Liver (tissue), 9 donors: ENCODE data around the gene ERVW-1. TPM values are rescaled to one million over a fixed set of nuclear protein-coding genes. Genes with fewer than 3 reads are reported as not detected.

Experiments used
- DNase-seq: peaks from one replicate; pipeline ENCODE4 v3.0.0-alpha.2; 2017; ENCODE audit warnings: low spot score
- H3K27ac ChIP-seq, 2 donors: one replicate each; pipeline ENCODE4 v1.7.0; 2013; ENCODE audit warnings: inconsistent platforms in 2 of 2, low read length in 2 of 2, control low read depth in 1 of 2, low read depth in 1 of 2, mild to moderate bottlenecking in 1 of 2
- H3K27me3 ChIP-seq, 4 donors: one replicate each; pipeline versions ENCODE4 v1.6.1 to v1.7.0; 2013; ENCODE audit warnings: low read length in 3 of 4, inconsistent platforms in 1 of 4, mild to moderate bottlenecking in 1 of 4, moderate library complexity in 1 of 4; ENCODE audit not compliant: control insufficient read depth in 4 of 4, insufficient read depth in 4 of 4
- H3K36me3 ChIP-seq, 4 donors: one replicate each; pipeline versions ENCODE4 v1.6.1 to v1.7.0; 2013; ENCODE audit warnings: low read length in 3 of 4, mild to moderate bottlenecking in 3 of 4, low read depth in 1 of 4, moderate library complexity in 1 of 4; ENCODE audit not compliant: control insufficient read depth in 4 of 4, insufficient read depth in 3 of 4
- H3K4me1 ChIP-seq, 4 donors: one replicate each; pipeline versions ENCODE4 v1.6.1 to v1.7.0; 2013; ENCODE audit warnings: low read length in 3 of 4, mild to moderate bottlenecking in 3 of 4, moderate library complexity in 1 of 4; ENCODE audit not compliant: control insufficient read depth in 4 of 4, insufficient read depth in 4 of 4
- H3K4me3 ChIP-seq, 3 donors: one replicate each; pipeline versions ENCODE4 v1.6.1 to v1.7.0; 2013; ENCODE audit warnings: low read length in 3 of 3, control low read depth in 1 of 3, low read depth in 1 of 3, mild to moderate bottlenecking in 1 of 3
- H3K9ac ChIP-seq, 2 donors: one replicate each; pipeline ENCODE4 v1.7.0; 2013; ENCODE audit warnings: low read length in 2 of 2, mild to moderate bottlenecking in 2 of 2, moderate library complexity in 2 of 2, control low read depth in 1 of 2, low read depth in 1 of 2
- H3K9me3 ChIP-seq, 4 donors: one replicate each; pipeline versions ENCODE4 v1.6.1 to v1.7.0; 2013; ENCODE audit warnings: low read length in 3 of 4; ENCODE audit not compliant: control insufficient read depth in 4 of 4
- ATF3 ChIP-seq: IDR thresholded peaks from 2 replicates; pipeline ENCODE4 v1.6.1; 2016; ENCODE audit warnings: antibody characterized with exemption
- HNF4A ChIP-seq, 2 donors: conservative IDR thresholded peaks; 2 replicates each; pipeline ENCODE4 v1.6.1; 2016; ENCODE audit warnings: antibody characterized with exemption in 2 of 2, mild to moderate bottlenecking in 2 of 2
- JUND ChIP-seq, 2 donors: IDR thresholded peaks; 2 replicates each; pipeline ENCODE4 v1.6.1; 2016; ENCODE audit warnings: antibody characterized with exemption in 2 of 2
- MAX ChIP-seq: IDR thresholded peaks from 2 replicates; pipeline ENCODE4 v1.6.1; 2016; ENCODE audit warnings: antibody characterized with exemption
- NR2F2 ChIP-seq: IDR thresholded peaks from 2 replicates; pipeline ENCODE4 v1.6.1; 2016; ENCODE audit warnings: antibody characterized with exemption
- REST ChIP-seq: IDR thresholded peaks from 2 replicates; pipeline ENCODE4 v1.6.1; 2016; ENCODE audit warnings: antibody characterized with exemption, mild to moderate bottlenecking
- RXRA ChIP-seq, 2 donors: IDR thresholded peaks; 2 replicates each; pipeline ENCODE4 v1.6.1; 2017 to 2018; ENCODE audit warnings: antibody characterized with exemption in 2 of 2, mild to moderate bottlenecking in 1 of 2
- SP1 ChIP-seq: IDR thresholded peaks from 2 replicates; pipeline ENCODE4 v1.6.1; 2018; ENCODE audit warnings: antibody characterized with exemption, mild to moderate bottlenecking
- TAF1 ChIP-seq: conservative IDR thresholded peaks from 2 replicates; pipeline ENCODE4 v1.6.1; 2016; ENCODE audit warnings: antibody characterized with exemption, mild to moderate bottlenecking
- WGBS: extraction: QIAGEN DNeasy Blood & Tissue Kit; methylation state at CpG from one replicate; pipeline ENCODE4 v1.1.7; 2013; 5-methylcytosine and 5-hydroxymethylcytosine counted together
- polyA plus RNA-seq, 2 donors: library from polyadenylated mRNA; stranded (reverse) in 1 of 2; unstranded in 1 of 2; fragments of 200-250 nt in 1 of 2; fragments of >200 nt in 1 of 2; fragmentation: Nextera tagmentation in 1 of 2; extraction: Ambion mirVana in 1 of 2; gene quantifications; one replicate each; pipeline versions ENCODE4 v1.2.1 to v1.2.3, GENCODE V29; 2013 to 2015
- total RNA-seq, 2 donors: library from RNA; depleted of rRNA; stranded (reverse); fragments of >200 nt; gene quantifications; one replicate each; pipeline ENCODE4 v1.2.3, GENCODE V29; 2014
- TF ChIP-seq, protein P1 (sequence below): IDR thresholded peaks from 2 replicates; pipeline ENCODE4 v1.6.1; 2016; ENCODE audit warnings: antibody characterized with exemption
- TF ChIP-seq, protein P2 (sequence below): fragments of 150-350 bp; IDR thresholded peaks from 2 replicates; pipeline ENCODE4 v1.5.1; 2017; ENCODE audit warnings: improper control_type of control experiment, low read depth, low read length; ENCODE audit not compliant: missing input control
- donor health status: healthy.
- donor health status: healthy.
- donor health status: healthy.
- donor health status: healthy.
- donor health status: healthy.

Gene ERVW-1
- total and polyA plus RNA-seq, 4 donors, result 0.19 TPM; not detected in 3

DNA sequence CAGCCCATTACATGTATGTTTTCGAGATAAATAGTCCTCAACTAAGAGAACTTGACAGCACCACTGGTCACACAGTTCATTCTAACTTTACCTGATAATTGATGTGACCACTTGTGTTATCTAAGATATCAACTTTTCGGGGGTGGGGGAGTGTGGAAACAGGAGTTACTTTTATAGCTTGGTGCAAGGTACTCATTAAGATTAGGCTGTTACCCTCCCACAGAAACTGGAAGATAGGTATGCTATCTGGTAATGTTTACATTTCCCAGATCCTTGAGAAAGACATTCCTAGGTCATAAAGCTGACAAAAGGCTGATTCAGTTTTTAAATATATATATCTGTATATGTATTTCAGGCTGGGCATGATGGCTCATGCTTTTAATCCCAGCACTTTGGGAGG lies 11.1 kb downstream of the ERVW-1 start:
- no peak overlapping the region for H3K4me3 ChIP-seq
- no peak overlapping the region for H3K27ac ChIP-seq
- H3K9ac ChIP-seq, result no peak overlapping the region
- H3K4me1 ChIP-seq, result peaks cover 0 to 2% (median 0%) of the 10 kb centered on the region in 4 donors
- 93% methylated on average over 2 of the region's 2 CpGs for WGBS
- no peaks in the 10 kb centered on the region for H3K27me3 ChIP-seq
- no peaks in the 10 kb centered on the region for H3K9me3 ChIP-seq
- peaks cover 0 to 5% (median 2%) of the 10 kb centered on the region in 4 donors for H3K36me3 ChIP-seq
- no peak for DNase-seq
- no peak for TF ChIP-seq ATF3
- no peak for TF ChIP-seq MAX
- no peak for TF ChIP-seq SP1
- no peak for TF ChIP-seq REST

- no peak for TF ChIP-seq JUND (IDR thresholded peaks at IDR 0.05)
- no peak overlapping the region for H3K9ac ChIP-seq
- H3K36me3 ChIP-seq, result peaks cover 0 to 5% (median 2%) of the 10 kb centered on the region in 4 donors
- H3K4me3 ChIP-seq, result no peak overlapping the region
- WGBS, result 82% methylated on average over 3 of the region's 3 CpGs
- peaks cover 0 to 3% (median 0%) of the 10 kb centered on the region in 4 donors for H3K4me1 ChIP-seq
- H3K9me3 ChIP-seq, result no peaks in the 10 kb centered on the region
- no peak for DNase-seq
- H3K27ac ChIP-seq, result no peak overlapping the region
- no peaks in the 10 kb centered on the region for H3K27me3 ChIP-seq
Measured at GRCh38 chr7:92464515-92464914, 13.2 kb downstream of the ERVW-1 start.

GRCh38 chr7:92462560-92462959 lies 15.2 kb downstream of the ERVW-1 start:
- H3K36me3 ChIP-seq, result peaks cover 2 to 8% (median 4%) of the 10 kb centered on the region in 4 donors
- WGBS, result 93% methylated on average over 3 of the region's 3 CpGs
- H3K27ac ChIP-seq, result no peak overlapping the region
- no peaks in the 10 kb centered on the region for H3K27me3 ChIP-seq
- H3K9me3 ChIP-seq, result no peaks in the 10 kb centered on the region
- no peak for TF ChIP-seq REST
- no peak for TF ChIP-seq SP1
- TF ChIP-seq TAF1, result no peak
- TF ChIP-seq RXRA (IDR thresholded peaks at IDR 0.05), result no peak
- TF ChIP-seq, protein P1, sequence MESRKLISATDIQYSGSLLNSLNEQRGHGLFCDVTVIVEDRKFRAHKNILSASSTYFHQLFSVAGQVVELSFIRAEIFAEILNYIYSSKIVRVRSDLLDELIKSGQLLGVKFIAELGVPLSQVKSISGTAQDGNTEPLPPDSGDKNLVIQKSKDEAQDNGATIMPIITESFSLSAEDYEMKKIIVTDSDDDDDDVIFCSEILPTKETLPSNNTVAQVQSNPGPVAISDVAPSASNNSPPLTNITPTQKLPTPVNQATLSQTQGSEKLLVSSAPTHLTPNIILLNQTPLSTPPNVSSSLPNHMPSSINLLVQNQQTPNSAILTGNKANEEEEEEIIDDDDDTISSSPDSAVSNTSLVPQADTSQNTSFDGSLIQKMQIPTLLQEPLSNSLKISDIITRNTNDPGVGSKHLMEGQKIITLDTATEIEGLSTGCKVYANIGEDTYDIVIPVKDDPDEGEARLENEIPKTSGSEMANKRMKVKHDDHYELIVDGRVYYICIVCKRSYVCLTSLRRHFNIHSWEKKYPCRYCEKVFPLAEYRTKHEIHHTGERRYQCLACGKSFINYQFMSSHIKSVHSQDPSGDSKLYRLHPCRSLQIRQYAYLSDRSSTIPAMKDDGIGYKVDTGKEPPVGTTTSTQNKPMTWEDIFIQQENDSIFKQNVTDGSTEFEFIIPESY, result no peak
- TF ChIP-seq MAX, result no peak
- no peak for TF ChIP-seq ATF3
- TF ChIP-seq, protein P2, sequence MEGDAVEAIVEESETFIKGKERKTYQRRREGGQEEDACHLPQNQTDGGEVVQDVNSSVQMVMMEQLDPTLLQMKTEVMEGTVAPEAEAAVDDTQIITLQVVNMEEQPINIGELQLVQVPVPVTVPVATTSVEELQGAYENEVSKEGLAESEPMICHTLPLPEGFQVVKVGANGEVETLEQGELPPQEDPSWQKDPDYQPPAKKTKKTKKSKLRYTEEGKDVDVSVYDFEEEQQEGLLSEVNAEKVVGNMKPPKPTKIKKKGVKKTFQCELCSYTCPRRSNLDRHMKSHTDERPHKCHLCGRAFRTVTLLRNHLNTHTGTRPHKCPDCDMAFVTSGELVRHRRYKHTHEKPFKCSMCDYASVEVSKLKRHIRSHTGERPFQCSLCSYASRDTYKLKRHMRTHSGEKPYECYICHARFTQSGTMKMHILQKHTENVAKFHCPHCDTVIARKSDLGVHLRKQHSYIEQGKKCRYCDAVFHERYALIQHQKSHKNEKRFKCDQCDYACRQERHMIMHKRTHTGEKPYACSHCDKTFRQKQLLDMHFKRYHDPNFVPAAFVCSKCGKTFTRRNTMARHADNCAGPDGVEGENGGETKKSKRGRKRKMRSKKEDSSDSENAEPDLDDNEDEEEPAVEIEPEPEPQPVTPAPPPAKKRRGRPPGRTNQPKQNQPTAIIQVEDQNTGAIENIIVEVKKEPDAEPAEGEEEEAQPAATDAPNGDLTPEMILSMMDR, result no peak
- no peak for TF ChIP-seq HNF4A (conservative IDR thresholded peaks at IDR 0.05)
- no peak for TF ChIP-seq NR2F2
- H3K4me1 ChIP-seq, result peaks cover 0 to 3% (median 0%) of the 10 kb centered on the region in 4 donors
- no peak for DNase-seq
- no peak overlapping the region for H3K4me3 ChIP-seq
- H3K9ac ChIP-seq, result no peak overlapping the region
